NCI-H2196 (cell line): ENCODE results near the gene SYTL5.
A peak's percentile ranks its signal among the peaks of the same experiment; 100 is the strongest.

Experiments used
- DNase-seq: peaks from one replicate; lab custom pipeline; 2025; ENCODE audit not compliant: unreplicated experiment; lab: John Stamatoyannopoulos, UW

Gene SYTL5

DNA sequence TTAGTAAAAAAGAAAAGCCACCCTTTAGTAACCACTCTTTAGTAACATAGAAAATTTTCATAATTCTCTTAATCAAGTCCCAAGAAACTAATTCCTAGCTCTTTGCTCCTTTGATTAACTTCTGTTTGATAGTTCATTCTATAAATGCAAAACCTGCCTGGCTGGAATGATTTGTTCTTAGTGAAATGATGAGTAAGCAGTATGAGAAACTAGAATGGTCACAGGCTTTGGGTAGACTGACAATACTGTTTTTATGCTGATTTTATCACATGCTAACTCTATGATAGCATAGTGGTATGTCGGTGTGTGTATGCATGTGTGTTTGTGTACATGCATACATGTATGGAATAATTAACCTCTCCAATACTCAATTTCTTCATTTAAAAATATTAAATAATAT, 81.2 kb downstream of the SYTL5 start:
- DNase-seq = no peak

- DNase-seq = no peak
Measured at GRCh38 chrX:38089173-38089982, 83.0 kb downstream of the SYTL5 start.

- DNase-seq = no peak
Measured at GRCh38 chrX:38095971-38096529, 89.7 kb downstream of the SYTL5 start.

DNA sequence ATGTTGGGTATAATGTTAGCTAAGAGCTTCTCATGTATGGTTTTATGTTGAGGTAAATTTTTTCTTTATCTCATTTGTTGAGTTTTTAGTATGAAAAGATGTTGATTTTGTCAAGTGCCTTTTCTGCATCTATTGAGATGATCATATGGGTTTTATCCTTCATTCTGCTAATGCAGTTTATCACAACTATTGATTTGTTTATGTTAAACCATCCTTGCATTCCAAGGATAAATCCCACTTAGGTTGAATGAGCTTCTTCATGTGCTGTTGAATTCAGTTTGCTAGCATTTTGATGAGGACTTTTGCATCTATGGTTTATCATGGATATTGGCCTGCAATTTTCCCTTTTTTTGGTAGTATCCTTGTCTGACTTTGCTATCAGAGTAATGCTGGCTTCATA, 93.3 kb downstream of the SYTL5 start:
- no peak for DNase-seq

DNA sequence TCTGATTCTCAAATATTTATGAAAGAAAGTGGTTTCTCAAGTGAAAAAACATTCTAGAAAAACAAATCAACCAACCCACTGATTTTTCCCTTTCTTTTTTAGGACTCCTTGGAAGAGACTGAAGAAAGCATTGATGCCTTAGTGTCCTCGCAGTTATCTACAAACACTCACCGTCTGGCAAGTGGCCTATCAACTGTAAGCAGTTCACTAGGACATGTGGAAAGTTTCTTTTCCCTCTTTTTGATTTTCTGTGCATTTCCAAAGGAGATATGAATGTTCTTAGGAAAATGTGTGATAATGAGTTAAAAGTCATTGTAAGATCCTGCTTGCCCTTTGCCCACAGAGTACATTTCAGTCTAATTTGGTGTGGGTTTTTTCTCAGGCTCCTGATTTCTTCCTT, 95.9 kb downstream of the SYTL5 start:
- DNase-seq = no peak

- DNase-seq = no peak
Measured at GRCh38 chrX:38102875-38103274, 96.5 kb downstream of the SYTL5 start.

DNA sequence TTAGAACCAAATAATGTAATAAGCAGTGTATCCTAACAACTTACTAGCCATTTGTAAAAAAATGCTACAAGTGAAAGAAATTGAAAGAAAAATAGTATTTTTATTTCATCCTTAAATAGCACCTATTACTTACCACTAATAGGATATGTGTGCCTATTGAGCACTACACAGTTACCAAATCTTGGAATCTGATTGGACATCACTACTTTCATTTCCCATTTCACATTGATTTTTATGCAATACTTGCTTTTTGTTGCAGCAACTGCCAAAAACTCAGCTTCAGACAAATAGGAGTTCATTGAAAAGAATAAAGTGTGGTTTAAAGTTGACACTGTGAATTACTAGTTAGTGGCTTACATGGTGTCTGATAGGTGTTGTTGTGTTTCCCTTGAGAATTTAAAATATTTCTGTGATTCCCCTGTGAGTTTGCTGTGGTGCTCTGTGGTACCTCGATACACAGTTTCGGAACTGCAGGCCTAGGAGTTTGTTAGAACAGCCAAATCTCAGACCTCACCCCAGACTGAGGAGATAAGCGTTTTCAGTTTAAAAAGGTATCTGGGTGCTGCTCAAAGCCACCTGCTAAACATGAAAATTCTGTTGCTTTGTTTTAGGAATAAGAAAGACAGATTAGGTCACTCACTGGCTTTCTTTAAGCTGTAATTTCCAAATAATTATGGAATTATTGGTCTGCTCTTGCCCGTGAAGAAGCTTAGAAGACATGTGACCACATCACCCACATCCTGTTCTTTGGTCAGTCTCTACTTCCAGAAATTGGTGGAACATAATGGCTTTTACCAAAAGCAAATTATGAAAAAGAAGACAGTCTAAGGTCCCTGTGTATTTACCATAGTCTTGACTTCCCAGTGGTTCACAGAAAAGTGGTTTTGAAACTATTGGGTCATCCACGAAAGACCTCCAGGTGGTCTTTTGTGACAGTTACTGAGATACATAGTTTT, 97.8 kb downstream of the SYTL5 start:
- no peak for DNase-seq

DNA sequence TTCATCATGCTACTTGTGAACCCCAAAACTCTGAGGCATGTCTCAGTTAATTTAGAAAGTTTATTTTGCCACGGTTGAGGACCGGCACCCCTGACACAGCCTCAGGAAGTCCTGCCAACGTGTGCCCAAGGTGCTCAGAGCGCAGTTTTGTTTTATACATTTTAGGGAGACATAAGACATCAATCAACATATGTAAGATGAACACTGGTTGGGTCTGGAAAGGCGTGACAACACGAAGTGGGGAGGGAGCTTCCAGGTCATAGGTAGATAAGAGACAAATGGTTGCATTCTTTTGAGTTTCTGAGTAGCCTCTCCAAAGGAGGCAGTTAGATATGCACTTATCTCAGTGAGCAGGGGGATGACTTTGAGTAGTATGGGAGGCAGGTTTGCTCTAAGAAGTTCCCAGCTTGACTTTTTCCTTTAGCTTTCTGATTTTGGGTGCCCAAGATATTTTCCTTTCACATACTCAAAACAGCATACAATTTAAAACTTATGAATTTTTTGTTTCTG, 98.9 kb downstream of the SYTL5 start:
- no peak for DNase-seq

- no peak for DNase-seq
Measured at GRCh38 chrX:38106991-38107655, 100.8 kb downstream of the SYTL5 start.

GRCh38 chrX:38108364-38108763, 102.0 kb downstream of the SYTL5 start:
- no peak for DNase-seq

DNA sequence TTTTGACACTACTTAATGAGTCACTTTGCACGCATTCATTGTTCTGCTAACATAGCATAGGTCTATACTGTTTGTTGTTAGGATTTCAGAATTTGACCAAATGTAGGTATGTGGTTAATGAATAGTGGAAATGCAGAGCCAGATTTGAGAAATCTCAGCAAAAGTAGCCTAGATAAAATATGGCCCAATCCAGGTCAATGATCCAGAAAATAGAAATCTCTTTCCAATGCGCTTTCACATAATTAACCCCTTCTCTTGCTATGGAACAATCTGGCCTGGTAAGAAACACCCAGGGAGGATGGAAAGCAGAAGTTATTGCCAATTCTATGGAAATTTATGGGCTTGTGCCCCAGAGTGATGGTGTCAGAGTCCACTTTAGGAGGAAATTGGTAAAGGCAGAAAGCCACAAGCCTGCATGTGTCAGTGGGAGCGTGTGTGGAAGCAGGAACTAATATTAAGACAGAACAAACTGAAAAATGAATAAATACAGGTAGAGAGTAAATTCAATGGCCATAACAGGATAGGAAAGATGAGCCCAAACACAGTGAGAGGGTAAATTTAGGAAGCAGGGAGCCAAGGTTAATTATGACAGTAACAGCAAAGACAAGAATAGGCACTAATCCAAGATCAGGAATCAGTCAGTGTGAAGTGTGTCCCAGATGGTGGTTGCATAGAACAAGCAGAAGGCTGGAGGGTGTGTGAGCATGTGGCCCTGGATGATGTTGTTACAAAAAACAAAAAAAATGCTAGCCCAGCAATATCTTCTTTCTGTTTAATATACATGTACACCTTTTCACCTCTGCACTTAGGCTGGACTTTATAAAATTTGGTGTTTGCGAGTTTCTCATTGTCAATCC, 102.9 kb downstream of the SYTL5 start:
- DNase-seq = no peak

DNA sequence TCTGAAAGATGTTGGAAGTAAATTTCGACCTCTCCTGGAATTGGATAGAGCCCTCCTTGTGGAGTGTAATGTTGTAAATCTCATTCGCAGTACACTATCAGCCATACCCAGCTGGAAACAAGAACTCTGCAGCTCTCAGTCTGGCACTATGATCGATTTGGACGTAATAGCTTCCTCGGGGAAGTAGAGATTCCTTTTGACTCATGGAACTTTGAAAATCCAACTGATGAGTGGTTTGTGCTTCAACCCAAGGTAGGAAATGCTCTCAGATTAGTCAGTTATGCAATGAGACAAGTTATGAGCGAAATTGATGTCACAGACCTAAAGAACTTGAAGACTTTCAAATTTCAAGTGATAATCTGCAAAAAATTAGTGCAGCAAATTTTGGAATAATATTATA, 103.9 kb downstream of the SYTL5 start:
- DNase-seq = no peak

- no peak for DNase-seq
Measured at GRCh38 chrX:38111196-38111595, 104.8 kb downstream of the SYTL5 start.

GRCh38 chrX:38112566-38112965, 106.2 kb downstream of the SYTL5 start:
- DNase-seq = peak; percentile 40

GRCh38 chrX:38116706-38117105, 110.4 kb downstream of the SYTL5 start:
- DNase-seq = no peak

DNA sequence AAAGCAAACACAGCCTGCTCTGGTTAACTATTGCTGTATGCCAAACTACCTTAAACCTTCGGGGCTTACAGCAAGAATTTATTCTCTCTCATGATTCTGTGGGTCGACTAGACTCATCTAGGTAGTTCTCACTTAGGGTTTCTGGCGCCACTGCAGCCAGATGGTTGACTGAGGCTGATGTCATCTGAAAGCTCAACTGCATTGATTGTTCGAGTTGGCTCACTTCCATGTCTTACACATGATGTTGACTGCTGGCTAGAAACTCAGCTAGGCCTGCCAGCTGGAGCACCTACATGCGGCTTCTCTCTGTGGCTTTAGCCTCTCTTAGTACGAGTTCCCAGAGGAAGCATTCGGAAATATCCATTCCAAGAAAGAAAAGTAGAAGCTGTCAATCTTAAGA, 111.1 kb downstream of the SYTL5 start:
- peak; percentile 41 for DNase-seq

GRCh38 chrX:38124000-38124399, 117.6 kb downstream of the SYTL5 start:
- DNase-seq = no peak

DNA sequence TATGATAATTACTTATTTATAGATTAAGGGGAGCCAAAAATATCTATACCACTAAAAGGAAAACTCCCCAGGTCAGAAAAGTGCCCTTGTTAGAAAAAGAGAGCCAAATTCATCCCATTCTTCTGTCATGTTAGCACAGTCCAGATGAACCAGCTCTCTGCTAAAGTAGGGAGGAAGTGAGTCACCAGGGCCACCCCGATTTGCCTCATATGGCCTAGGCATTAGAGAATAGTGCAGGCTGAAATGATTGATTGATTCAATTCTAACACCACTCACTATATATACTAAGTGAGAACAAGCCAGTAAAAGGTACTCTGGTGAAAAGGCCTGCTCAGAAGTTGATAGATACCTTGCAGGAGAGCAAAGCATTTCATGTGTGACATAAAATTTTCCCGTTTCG, 119.8 kb downstream of the SYTL5 start:
- no peak for DNase-seq

DNA sequence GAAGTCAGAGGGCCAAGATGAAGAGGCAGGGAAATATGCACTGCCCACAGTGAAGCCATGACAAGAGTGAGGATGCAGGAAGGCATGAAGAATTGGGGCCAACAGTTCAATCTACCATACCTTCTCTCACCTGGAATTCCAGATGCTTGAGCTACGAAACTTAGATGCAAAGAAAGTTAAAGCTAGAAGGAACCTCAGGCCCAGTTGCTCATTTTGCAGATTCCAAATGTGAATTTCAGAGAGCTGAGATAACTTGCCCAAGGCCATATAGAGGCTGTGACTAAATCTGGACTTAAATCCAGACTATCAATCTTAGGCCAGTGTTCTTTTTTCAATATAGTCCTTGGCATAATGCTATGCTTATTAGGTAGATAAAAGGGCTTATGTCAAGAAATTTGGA, 121.6 kb downstream of the SYTL5 start:
- no peak for DNase-seq

GRCh38 chrX:38129366-38129765, 123.0 kb downstream of the SYTL5 start:
- DNase-seq = no peak
